Right cardiac atrium (tissue), 5 donors: ENCODE data around the gene SNRNP200. TPM values are rescaled to one million over a fixed set of nuclear protein-coding genes. Genes with fewer than 3 reads are reported as not detected.
"Not testable (repeated sequence)": the region's sequence is repeated elsewhere in the genome, so short reads cannot be mapped to it uniquely, and the experiment has no call there.

Experiments
- ATAC-seq, 2 donors: fragments of 200-7000 bp; cut with Tn5 transposase; one replicate each; pipeline versions ENCODE4 v1.8.0 to v1.9.1; 2020; ENCODE audit warnings: moderate library complexity in 2 of 2, mild to moderate bottlenecking in 1 of 2
- DNase-seq, 3 donors: peaks; one replicate each; pipeline ENCODE4 v3.0.0-alpha.2; 2020
- H3K27ac ChIP-seq: one replicate; pipeline ENCODE4 v1.5.1; 2013; ENCODE audit warnings: mild to moderate bottlenecking, low read length, control low read depth, moderate library complexity
- H3K27me3 ChIP-seq: one replicate; pipeline ENCODE4 v1.6.1; 2013; ENCODE audit not compliant: control insufficient read depth, insufficient read depth
- H3K4me1 ChIP-seq: one replicate; pipeline ENCODE4 v1.6.1; 2013; ENCODE audit warnings: low read length; ENCODE audit not compliant: control insufficient read depth, insufficient read depth
- H3K4me3 ChIP-seq: one replicate; pipeline ENCODE4 v1.5.1; 2013; ENCODE audit warnings: low read length, control low read depth
- H3K9me3 ChIP-seq: one replicate; pipeline ENCODE4 v1.6.1; 2013; ENCODE audit warnings: low read length; ENCODE audit not compliant: control insufficient read depth
- WGBS: extraction: QIAGEN DNeasy Blood & Tissue Kit; methylation state at CpG from one replicate; pipeline ENCODE4 v1.1.7; 2013; 5-methylcytosine and 5-hydroxymethylcytosine counted together
- intact Hi-C, 4 donors: fragments of 100-400 bp; cut with DNase I; formaldehyde crosslinking; loops; one replicate each; pipeline versions ENCODE4 v1.11.0 to v1.14.0; 2022 to 2023
- polyA plus RNA-seq: library from polyadenylated mRNA; stranded (reverse); fragments of 200-250 nt; gene quantifications from one replicate; pipeline ENCODE4 v1.2.3, GENCODE V29; 2013
- total RNA-seq, 4 donors: library from RNA; stranded (reverse); fragmentation: NEBNext Ultra II Directional; extraction: Animal tissue kit (Norgen Biotek cat#: 25700); gene quantifications; one replicate each; pipeline ENCODE4 v1.2.1, GENCODE V29; 2021
- donor health status: healthy with polysubstance abuse.
- donor health status: DM: no; HTN: yes; CAD: no.
- donor health status: DM: no; HTN: no; CAD: no.
- donor health status: DM: no; HTN: yes; CAD: no; lungs with severe emphysema.
- donor health status: DM: yes; HTN: yes; CAD: no.

Gene SNRNP200
- total and polyA plus RNA-seq, 5 donors: 41.1 to 63.8 (median 57.9) TPM

DNA sequence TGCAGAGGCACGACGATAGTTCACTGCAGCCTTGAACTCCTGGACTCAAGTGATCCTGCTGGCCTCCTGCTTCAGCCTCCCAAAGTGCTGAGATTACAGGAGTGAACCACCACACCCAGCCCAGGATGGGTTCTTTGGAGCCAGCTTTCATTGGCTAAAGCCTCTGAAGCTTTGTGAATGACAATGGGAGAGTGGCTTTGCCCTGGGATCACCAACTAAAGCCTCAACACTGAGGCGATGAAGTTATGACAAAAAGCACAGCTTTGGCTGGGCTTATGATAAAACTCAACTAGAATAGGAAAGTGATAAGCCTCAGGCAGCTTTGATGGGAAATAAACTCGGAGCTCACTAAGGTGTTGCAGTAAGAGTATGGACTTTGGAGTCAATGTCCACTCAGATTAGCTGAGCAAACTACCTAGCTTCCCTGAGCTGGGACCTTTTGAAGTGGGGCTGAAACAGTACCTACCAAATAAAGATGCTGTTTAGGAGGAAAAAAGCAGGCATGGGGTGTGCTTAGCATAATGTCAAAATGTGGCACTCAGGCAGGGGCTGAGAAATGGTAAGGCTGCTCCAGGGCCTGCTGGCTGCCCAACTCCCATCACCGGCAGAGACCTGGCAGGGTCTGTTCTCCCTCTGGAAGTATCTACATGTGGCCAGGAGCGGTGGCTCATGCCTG, 43.9 kb downstream of the SNRNP200 start:
- Histone ChIP-seq H3K4me3 (no peak overlapping the region), H3K27me3 (no peaks in the 10 kb centered on the region), H3K27ac (peak overlapping the region; percentile 97), H3K9me3 (no peaks in the 10 kb centered on the region), H3K4me1 (peaks cover 37% of the 10 kb centered on the region)
- ATAC-seq (no peak), DNase-seq (no peak)
- 76% methylated on average over 6 of the region's 6 CpGs for WGBS
- intact Hi-C loops: loop anchor here (5.0 to 10.0 kb wide), 3 partner anchors 54 to 117 kb away; partner anchors contain the start of genes DUSP2 (in 2 of the 4) and STARD7 (in 2 of the 4)

DNA sequence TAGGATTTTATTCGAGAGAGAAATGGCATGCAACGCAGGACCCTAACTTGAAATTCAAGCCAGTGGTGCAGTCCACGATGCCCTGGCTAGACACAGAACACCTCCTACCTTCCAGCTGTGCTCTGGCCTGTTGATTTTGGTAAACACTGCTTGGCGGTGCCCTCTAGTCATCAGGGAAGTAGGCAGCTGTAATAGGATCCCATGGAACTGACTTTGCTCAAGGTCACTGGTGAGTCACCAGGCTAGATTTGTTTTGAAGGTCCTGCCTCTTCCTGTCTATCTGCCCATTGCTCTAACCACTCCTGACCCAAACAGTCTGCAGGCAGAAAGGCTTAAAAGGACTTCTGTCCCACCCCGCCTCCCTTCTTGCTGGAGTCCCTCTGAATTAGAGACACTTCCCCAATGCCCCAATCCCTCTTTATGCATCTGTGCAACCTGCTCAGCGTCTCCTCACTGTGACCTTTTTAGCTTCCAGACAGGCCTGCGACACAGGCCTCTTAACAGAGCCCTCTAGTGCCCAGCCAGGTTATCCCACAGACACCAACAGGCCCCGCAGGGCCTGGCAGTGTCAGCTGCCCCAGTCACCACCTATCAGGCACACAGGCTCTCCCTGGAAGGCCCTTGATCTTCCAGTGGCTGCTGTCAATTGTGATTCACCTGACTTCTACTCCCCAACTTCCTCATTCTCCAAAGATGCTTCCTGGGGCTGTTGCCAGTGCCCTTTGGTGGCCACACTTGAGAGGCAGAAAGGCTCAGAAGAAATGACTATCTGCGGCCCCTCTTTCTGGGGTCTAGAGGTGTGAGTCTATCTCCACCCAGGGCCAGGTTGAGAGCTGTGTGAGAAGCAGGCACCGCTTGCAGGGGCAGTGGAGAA, 44.7 kb downstream of the SNRNP200 start:
- H3K27ac ChIP-seq: peak overlapping the region; percentile 97
- H3K27me3 ChIP-seq: no peaks in the 10 kb centered on the region
- 45% methylated on average over 10 of the region's 10 CpGs for WGBS
- intact Hi-C loops: loop anchor here (5.0 to 10.0 kb wide), 3 partner anchors 53 to 116 kb away; partner anchors contain the start of genes DUSP2 (in 2 of the 4) and STARD7 (in 2 of the 4)
- DNase-seq: peak; percentile 45 to 75 (median 72)
- peak; percentile 75 to 84 for ATAC-seq
- H3K9me3 ChIP-seq: no peaks in the 10 kb centered on the region
- no peak overlapping the region for H3K4me3 ChIP-seq
- H3K4me1 ChIP-seq: peaks cover 37% of the 10 kb centered on the region

- 61% methylated on average over 5 of the region's 5 CpGs for WGBS
- H3K4me1 ChIP-seq: peaks cover 40% of the 10 kb centered on the region
- intact Hi-C loops: no loop called here
- no peaks in the 10 kb centered on the region for H3K27me3 ChIP-seq
- peak overlapping the region; percentile 97 for H3K27ac ChIP-seq
- H3K9me3 ChIP-seq: no peaks in the 10 kb centered on the region
- no peak overlapping the region for H3K4me3 ChIP-seq
- ATAC-seq (peak; percentile 4 to 8), DNase-seq (no peak)
These were observed 45.8 kb downstream of the SNRNP200 start for GRCh38 chr2:96259497-96259921.

GRCh38 chr2:96258166-96259022, 47.0 kb downstream of the SNRNP200 start:
- ATAC-seq (peak; percentile 38 to 54), DNase-seq (no peak)
- no peaks in the 10 kb centered on the region for H3K27me3 ChIP-seq
- intact Hi-C loops: no loop called here
- peak overlapping the region; percentile 88 for H3K27ac ChIP-seq
- H3K4me1 ChIP-seq: peaks cover 39% of the 10 kb centered on the region
- H3K9me3 ChIP-seq: no peaks in the 10 kb centered on the region
- no peak overlapping the region for H3K4me3 ChIP-seq
- WGBS: 66% methylated on average over 7 of the region's 7 CpGs

GRCh38 chr2:96257744-96258143, 47.6 kb downstream of the SNRNP200 start:
- H3K4me1 ChIP-seq: peaks cover 42% of the 10 kb centered on the region
- intact Hi-C loops, H3K27me3 ChIP-seq, H3K4me3 ChIP-seq, DNase-seq, H3K9me3 ChIP-seq: not testable (repeated sequence)
- WGBS: 63% methylated on average over 3 of the region's 3 CpGs
- peak in 1 of 2 donors; percentile 9 for ATAC-seq
- H3K27ac ChIP-seq: peak overlapping the region; percentile 88

DNA sequence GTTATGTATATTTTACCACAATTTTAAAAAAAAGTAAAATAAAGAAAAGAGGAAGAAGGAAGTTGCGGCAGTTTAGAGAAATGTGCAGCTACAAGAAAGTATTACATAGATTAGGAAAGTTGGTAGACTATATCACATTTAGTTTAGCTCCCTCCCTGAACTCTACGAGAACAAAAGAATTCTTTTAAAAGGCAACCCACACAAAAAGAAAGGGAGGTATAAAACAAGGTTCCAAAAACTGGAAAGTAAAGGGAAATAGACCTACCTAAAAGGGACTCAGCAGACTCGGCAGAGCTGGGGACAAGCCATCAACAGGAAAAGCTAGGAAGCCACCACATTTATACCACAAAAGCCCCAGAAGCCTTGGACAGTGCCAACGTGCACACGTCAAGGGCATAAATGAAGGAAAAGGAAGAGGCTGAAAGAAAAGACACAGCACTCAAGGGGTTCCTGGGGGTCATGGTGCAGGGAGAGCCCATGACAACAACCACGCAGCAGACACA, 48.7 kb downstream of the SNRNP200 start:
- Histone ChIP-seq H3K27ac (peak overlapping the region; percentile 55), H3K9me3 (no peaks in the 10 kb centered on the region), H3K4me3 (no peak overlapping the region), H3K27me3 (no peaks in the 10 kb centered on the region), H3K4me1 (peaks cover 45% of the 10 kb centered on the region)
- DNase-seq (no peak), ATAC-seq (no peak)
- 58% methylated on average over 6 of the region's 6 CpGs for WGBS
- intact Hi-C loops: no loop called here

GRCh38 chr2:96254571-96254970, 50.8 kb downstream of the SNRNP200 start:
- WGBS: 51% methylated on average over 11 of the region's 11 CpGs
- peak; percentile 20 to 53 for ATAC-seq

DNA sequence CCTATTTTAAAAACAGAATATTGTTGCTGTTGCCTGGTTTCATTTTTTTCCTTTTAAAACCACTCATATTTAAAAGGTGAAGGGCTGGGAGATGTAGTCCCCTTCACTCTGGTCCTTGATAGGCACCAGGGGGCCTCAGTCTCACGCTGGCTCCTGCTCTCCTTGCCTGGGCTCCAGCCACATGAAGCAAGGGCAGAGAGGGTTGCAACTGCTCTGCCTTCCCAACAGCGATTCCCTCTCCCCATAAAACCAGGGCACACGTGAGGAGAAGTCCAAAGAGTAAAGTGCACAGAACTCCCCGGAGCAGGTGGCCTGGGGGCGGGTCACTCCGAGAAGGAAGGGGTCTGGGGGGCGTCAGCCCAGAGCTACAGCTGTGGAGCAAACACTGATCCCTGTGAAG, 52.3 kb downstream of the SNRNP200 start:
- DNase-seq (no peak), ATAC-seq (no peak)
- whole genome bisulfite sequencing: 80% methylated on average over 7 of the region's 7 CpGs
- Histone ChIP-seq H3K27ac (peak overlapping the region; percentile 63), H3K9me3 (no peaks in the 10 kb centered on the region), H3K4me3 (no peak overlapping the region), H3K27me3 (no peaks in the 10 kb centered on the region), H3K4me1 (peaks cover 22% of the 10 kb centered on the region)
- intact Hi-C loops: loop anchor here in 1 of 4 donors (5.0 kb wide), 1 partner anchor 46 kb away; the partner anchor contains the start of gene STARD7

More at GRCh38 chr2:96254571-96254970, 50.8 kb downstream of the SNRNP200 start:
- H3K27ac ChIP-seq: peak overlapping the region; percentile 81
- intact Hi-C loops: loop anchor here in 1 of 4 donors (5.0 kb wide), 1 partner anchor 47 kb away; the partner anchor contains the start of gene STARD7
- DNase-seq: peak; percentile 54 to 77 (median 74)
- H3K4me1 ChIP-seq: peaks cover 34% of the 10 kb centered on the region
- no peaks in the 10 kb centered on the region for H3K9me3 ChIP-seq
- no peak overlapping the region for H3K4me3 ChIP-seq
- H3K27me3 ChIP-seq: no peaks in the 10 kb centered on the region

GRCh38 chr2:96252526-96252925, 52.8 kb downstream of the SNRNP200 start:
- H3K4me1 ChIP-seq: peaks cover 20% of the 10 kb centered on the region
- no peaks in the 10 kb centered on the region for H3K9me3 ChIP-seq
- intact Hi-C loops: loop anchor here in 1 of 4 donors (5.0 kb wide), 1 partner anchor 45 kb away; the partner anchor contains the start of gene STARD7
- no peaks in the 10 kb centered on the region for H3K27me3 ChIP-seq
- H3K27ac ChIP-seq: peak overlapping the region; percentile 78
- DNase-seq: no peak
- peak; percentile 1 to 12 for ATAC-seq
- no peak overlapping the region for H3K4me3 ChIP-seq
- WGBS: 82% methylated on average over 8 of the region's 8 CpGs

DNA sequence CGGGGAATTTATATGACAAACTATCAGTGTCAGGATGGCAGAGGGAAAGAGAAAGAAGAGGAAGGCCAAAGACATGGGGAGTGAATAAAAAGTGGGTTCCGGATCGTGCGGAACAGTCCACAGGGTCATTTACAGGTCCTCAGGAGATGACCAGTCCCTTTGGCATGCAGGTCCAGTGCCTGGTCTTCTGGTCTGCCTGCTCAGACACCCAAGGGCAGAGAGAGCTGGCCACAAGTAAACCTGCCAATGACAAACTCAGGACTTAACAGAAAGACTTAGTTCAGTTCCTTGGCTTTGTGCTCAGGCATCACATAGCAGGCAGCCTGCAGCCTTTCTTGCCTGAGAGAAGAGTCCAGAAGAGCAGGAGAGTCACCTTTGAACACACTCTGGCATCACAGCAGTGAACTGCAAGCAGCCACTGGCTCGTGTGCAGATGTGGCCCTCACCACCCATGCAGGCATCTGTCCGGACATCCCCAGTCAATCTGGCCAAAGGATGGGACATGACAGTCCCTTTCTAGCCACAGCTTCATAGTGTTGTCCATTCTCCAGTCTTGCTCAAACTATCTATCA, 53.5 kb downstream of the SNRNP200 start:
- intact Hi-C loops: loop anchor here in 1 of 4 donors (5.0 kb wide), 1 partner anchor 45 kb away; the partner anchor contains the start of gene STARD7
- Histone ChIP-seq H3K4me3 (no peak overlapping the region), H3K27me3 (no peaks in the 10 kb centered on the region), H3K4me1 (peaks cover 18% of the 10 kb centered on the region), H3K27ac (peak overlapping the region; percentile 78), H3K9me3 (no peaks in the 10 kb centered on the region)
- WGBS: 47% methylated on average over 6 of the region's 6 CpGs
- DNase-seq (peak; percentile 82 to 89 (median 82)), ATAC-seq (peak; percentile 72 to 77)
